Liver (tissue), 9 donors: Measurements from ENCODE around the gene NKD1. TPM values are rescaled to one million over a fixed set of nuclear protein-coding genes. Genes with fewer than 3 reads are reported as not detected.

ENCODE experiments used
- DNase-seq: peaks from one replicate; pipeline ENCODE4 v3.0.0-alpha.2; 2017; ENCODE audit warnings: low spot score
- H3K27ac ChIP-seq, 2 donors: one replicate each; pipeline ENCODE4 v1.7.0; 2013; ENCODE audit warnings: inconsistent platforms in 2 of 2, low read length in 2 of 2, control low read depth in 1 of 2, low read depth in 1 of 2, mild to moderate bottlenecking in 1 of 2
- H3K27me3 ChIP-seq, 4 donors: one replicate each; pipeline versions ENCODE4 v1.6.1 to v1.7.0; 2013; ENCODE audit warnings: low read length in 3 of 4, inconsistent platforms in 1 of 4, mild to moderate bottlenecking in 1 of 4, moderate library complexity in 1 of 4; ENCODE audit not compliant: control insufficient read depth in 4 of 4, insufficient read depth in 4 of 4
- H3K36me3 ChIP-seq, 4 donors: one replicate each; pipeline versions ENCODE4 v1.6.1 to v1.7.0; 2013; ENCODE audit warnings: low read length in 3 of 4, mild to moderate bottlenecking in 3 of 4, low read depth in 1 of 4, moderate library complexity in 1 of 4; ENCODE audit not compliant: control insufficient read depth in 4 of 4, insufficient read depth in 3 of 4
- H3K4me1 ChIP-seq, 4 donors: one replicate each; pipeline versions ENCODE4 v1.6.1 to v1.7.0; 2013; ENCODE audit warnings: low read length in 3 of 4, mild to moderate bottlenecking in 3 of 4, moderate library complexity in 1 of 4; ENCODE audit not compliant: control insufficient read depth in 4 of 4, insufficient read depth in 4 of 4
- H3K4me3 ChIP-seq, 3 donors: one replicate each; pipeline versions ENCODE4 v1.6.1 to v1.7.0; 2013; ENCODE audit warnings: low read length in 3 of 3, control low read depth in 1 of 3, low read depth in 1 of 3, mild to moderate bottlenecking in 1 of 3
- H3K9ac ChIP-seq, 2 donors: one replicate each; pipeline ENCODE4 v1.7.0; 2013; ENCODE audit warnings: low read length in 2 of 2, mild to moderate bottlenecking in 2 of 2, moderate library complexity in 2 of 2, control low read depth in 1 of 2, low read depth in 1 of 2
- H3K9me3 ChIP-seq, 4 donors: one replicate each; pipeline versions ENCODE4 v1.6.1 to v1.7.0; 2013; ENCODE audit warnings: low read length in 3 of 4; ENCODE audit not compliant: control insufficient read depth in 4 of 4
- FOXA2 ChIP-seq: IDR thresholded peaks from 2 replicates; pipeline ENCODE4 v1.6.1; 2016; ENCODE audit warnings: antibody characterized with exemption
- GABPA ChIP-seq, 2 donors: IDR thresholded peaks in 1 of 2; conservative IDR thresholded peaks in 1 of 2; 2 replicates each; pipeline ENCODE4 v1.6.1; 2016; ENCODE audit warnings: antibody characterized with exemption in 2 of 2, mild to moderate bottlenecking in 1 of 2, moderate library complexity in 1 of 2
- HNF4A ChIP-seq, 2 donors: conservative IDR thresholded peaks; 2 replicates each; pipeline ENCODE4 v1.6.1; 2016; ENCODE audit warnings: antibody characterized with exemption in 2 of 2, mild to moderate bottlenecking in 2 of 2
- HNF4G ChIP-seq: IDR thresholded peaks from 2 replicates; pipeline ENCODE4 v1.6.1; 2016; ENCODE audit warnings: antibody characterized with exemption
- JUND ChIP-seq, 2 donors: IDR thresholded peaks; 2 replicates each; pipeline ENCODE4 v1.6.1; 2016; ENCODE audit warnings: antibody characterized with exemption in 2 of 2
- RAD21 ChIP-seq, 2 donors: IDR thresholded peaks; 2 replicates each; pipeline ENCODE4 v1.6.1; 2016; ENCODE audit warnings: antibody characterized with exemption in 2 of 2, mild to moderate bottlenecking in 2 of 2
- RXRA ChIP-seq, 2 donors: IDR thresholded peaks; 2 replicates each; pipeline ENCODE4 v1.6.1; 2017 to 2018; ENCODE audit warnings: antibody characterized with exemption in 2 of 2, mild to moderate bottlenecking in 1 of 2
- SP1 ChIP-seq: IDR thresholded peaks from 2 replicates; pipeline ENCODE4 v1.6.1; 2018; ENCODE audit warnings: antibody characterized with exemption, mild to moderate bottlenecking
- WGBS: extraction: QIAGEN DNeasy Blood & Tissue Kit; methylation state at CpG from one replicate; pipeline ENCODE4 v1.1.7; 2013; 5-methylcytosine and 5-hydroxymethylcytosine counted together
- polyA plus RNA-seq, 2 donors: library from polyadenylated mRNA; stranded (reverse) in 1 of 2; unstranded in 1 of 2; fragments of 200-250 nt in 1 of 2; fragments of >200 nt in 1 of 2; fragmentation: Nextera tagmentation in 1 of 2; extraction: Ambion mirVana in 1 of 2; gene quantifications; one replicate each; pipeline versions ENCODE4 v1.2.1 to v1.2.3, GENCODE V29; 2013 to 2015
- total RNA-seq, 2 donors: library from RNA; depleted of rRNA; stranded (reverse); fragments of >200 nt; gene quantifications; one replicate each; pipeline ENCODE4 v1.2.3, GENCODE V29; 2014
- TF ChIP-seq, protein P1 (sequence below): fragments of 150-350 bp; IDR thresholded peaks from 2 replicates; pipeline ENCODE4 v1.5.1; 2017; ENCODE audit warnings: improper control_type of control experiment, low read depth, low read length; ENCODE audit not compliant: missing input control
- TF ChIP-seq, protein P2 (sequence below): IDR thresholded peaks from 2 replicates; pipeline ENCODE4 v1.6.1; 2016; ENCODE audit warnings: antibody characterized with exemption
- TF ChIP-seq, protein P3 (sequence below): IDR thresholded peaks from 2 replicates; pipeline ENCODE4 v1.6.1; 2016; ENCODE audit warnings: antibody characterized with exemption, mild to moderate bottlenecking
- TF ChIP-seq, protein P4 (sequence below): IDR thresholded peaks from 2 replicates; pipeline ENCODE4 v1.6.1; 2016; ENCODE audit warnings: antibody characterized with exemption
- TF ChIP-seq, protein P5 (sequence below): IDR thresholded peaks from 2 replicates; pipeline ENCODE4 v1.6.1; 2016; ENCODE audit warnings: antibody characterized with exemption
- donor health status: healthy.
- donor health status: healthy.
- donor health status: healthy.
- donor health status: healthy.
- donor health status: healthy.

NKD1 gene
- total and polyA plus RNA-seq, 4 donors = 0.28 to 3.5 (median 0.85) TPM

DNA sequence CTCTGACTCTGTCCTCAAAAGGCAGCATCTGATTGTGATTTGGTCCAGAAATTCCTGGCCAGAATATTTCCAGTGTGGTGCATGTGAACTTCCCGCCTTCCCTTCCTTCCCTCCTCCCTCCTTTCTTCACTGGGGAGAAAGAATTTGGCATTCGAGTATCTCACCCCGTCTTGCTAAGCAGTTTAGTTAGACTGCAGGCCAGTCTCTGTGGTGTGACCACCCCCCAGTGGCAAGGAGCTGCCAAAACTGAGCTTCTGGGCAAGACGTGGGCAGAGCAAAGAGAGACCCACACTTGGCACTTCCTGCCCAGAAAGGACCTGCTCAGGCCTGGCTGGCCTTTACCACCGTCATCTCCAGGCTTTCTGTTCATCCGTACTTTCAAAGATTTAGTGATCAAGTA is 96.5 kb downstream of the NKD1 start:
- Histone ChIP-seq H3K9ac (no peak overlapping the region), H3K27ac (no peak overlapping the region), H3K27me3 (no peaks in the 10 kb centered on the region), H3K36me3 (no peaks in the 10 kb centered on the region), H3K4me3 (no peak overlapping the region), H3K9me3 (no peaks in the 10 kb centered on the region), H3K4me1 (no peaks in the 10 kb centered on the region)
- no peak for DNase-seq
- WGBS = 45% methylated on average over 6 of the region's 6 CpGs
- TF ChIP-seq, protein P1, sequence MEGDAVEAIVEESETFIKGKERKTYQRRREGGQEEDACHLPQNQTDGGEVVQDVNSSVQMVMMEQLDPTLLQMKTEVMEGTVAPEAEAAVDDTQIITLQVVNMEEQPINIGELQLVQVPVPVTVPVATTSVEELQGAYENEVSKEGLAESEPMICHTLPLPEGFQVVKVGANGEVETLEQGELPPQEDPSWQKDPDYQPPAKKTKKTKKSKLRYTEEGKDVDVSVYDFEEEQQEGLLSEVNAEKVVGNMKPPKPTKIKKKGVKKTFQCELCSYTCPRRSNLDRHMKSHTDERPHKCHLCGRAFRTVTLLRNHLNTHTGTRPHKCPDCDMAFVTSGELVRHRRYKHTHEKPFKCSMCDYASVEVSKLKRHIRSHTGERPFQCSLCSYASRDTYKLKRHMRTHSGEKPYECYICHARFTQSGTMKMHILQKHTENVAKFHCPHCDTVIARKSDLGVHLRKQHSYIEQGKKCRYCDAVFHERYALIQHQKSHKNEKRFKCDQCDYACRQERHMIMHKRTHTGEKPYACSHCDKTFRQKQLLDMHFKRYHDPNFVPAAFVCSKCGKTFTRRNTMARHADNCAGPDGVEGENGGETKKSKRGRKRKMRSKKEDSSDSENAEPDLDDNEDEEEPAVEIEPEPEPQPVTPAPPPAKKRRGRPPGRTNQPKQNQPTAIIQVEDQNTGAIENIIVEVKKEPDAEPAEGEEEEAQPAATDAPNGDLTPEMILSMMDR = peak; percentile 49
- no peak for TF ChIP-seq SP1
- TF ChIP-seq HNF4G = no peak
- peak; percentile 85 for TF ChIP-seq RAD21 (IDR thresholded peaks at IDR 0.05)

DNA sequence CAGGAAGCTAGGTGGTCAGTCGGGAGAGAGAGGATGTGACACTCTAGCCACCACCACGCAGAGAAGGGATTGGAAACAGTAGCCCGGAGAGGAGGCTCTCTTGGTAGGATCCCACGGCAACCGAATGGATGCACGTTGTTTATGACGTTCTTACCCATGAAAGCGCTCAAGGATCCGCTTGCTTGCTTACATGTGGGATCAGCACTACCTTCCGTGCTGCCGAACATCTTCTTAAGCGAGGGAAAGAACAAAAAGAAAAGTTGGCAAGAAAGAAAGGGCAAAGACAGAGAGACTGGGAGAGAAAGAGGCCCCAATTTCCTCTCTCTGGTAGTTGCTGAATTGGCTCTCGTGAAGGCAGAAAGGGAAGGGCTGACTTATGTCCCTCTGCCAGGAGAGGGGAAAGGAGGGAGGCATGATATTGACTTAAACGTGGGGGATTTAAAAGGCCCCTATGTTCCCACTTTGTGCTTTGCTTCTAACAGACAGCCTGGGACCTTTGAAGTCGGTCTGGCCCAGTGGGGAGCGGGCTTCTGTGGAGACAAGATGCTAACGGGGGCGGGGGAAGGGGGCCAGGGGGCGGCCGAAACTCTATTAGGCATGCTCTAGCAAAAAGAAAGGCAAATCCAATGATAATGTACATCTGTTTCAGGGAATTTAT is 97.5 kb downstream of the NKD1 start:
- WGBS = 85% methylated on average over 20 of the region's 20 CpGs
- H3K9ac ChIP-seq = no peak overlapping the region
- no peaks in the 10 kb centered on the region for H3K27me3 ChIP-seq
- H3K4me1 ChIP-seq = no peaks in the 10 kb centered on the region
- H3K9me3 ChIP-seq = no peaks in the 10 kb centered on the region
- no peak for DNase-seq
- TF ChIP-seq RXRA (IDR thresholded peaks at IDR 0.05) (no peak), JUND (IDR thresholded peaks at IDR 0.05) (no peak), GABPA (IDR thresholded peaks at IDR 0.05 in 1 of 2, conservative IDR thresholded peaks at IDR 0.05 in 1 of 2) (no peak), HNF4A (conservative IDR thresholded peaks at IDR 0.05) (no peak), FOXA2 (no peak)
- TF ChIP-seq, protein P2, sequence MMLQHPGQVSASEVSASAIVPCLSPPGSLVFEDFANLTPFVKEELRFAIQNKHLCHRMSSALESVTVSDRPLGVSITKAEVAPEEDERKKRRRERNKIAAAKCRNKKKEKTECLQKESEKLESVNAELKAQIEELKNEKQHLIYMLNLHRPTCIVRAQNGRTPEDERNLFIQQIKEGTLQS = no peak
- TF ChIP-seq, protein P1 = no peak
- TF ChIP-seq, protein P3, sequence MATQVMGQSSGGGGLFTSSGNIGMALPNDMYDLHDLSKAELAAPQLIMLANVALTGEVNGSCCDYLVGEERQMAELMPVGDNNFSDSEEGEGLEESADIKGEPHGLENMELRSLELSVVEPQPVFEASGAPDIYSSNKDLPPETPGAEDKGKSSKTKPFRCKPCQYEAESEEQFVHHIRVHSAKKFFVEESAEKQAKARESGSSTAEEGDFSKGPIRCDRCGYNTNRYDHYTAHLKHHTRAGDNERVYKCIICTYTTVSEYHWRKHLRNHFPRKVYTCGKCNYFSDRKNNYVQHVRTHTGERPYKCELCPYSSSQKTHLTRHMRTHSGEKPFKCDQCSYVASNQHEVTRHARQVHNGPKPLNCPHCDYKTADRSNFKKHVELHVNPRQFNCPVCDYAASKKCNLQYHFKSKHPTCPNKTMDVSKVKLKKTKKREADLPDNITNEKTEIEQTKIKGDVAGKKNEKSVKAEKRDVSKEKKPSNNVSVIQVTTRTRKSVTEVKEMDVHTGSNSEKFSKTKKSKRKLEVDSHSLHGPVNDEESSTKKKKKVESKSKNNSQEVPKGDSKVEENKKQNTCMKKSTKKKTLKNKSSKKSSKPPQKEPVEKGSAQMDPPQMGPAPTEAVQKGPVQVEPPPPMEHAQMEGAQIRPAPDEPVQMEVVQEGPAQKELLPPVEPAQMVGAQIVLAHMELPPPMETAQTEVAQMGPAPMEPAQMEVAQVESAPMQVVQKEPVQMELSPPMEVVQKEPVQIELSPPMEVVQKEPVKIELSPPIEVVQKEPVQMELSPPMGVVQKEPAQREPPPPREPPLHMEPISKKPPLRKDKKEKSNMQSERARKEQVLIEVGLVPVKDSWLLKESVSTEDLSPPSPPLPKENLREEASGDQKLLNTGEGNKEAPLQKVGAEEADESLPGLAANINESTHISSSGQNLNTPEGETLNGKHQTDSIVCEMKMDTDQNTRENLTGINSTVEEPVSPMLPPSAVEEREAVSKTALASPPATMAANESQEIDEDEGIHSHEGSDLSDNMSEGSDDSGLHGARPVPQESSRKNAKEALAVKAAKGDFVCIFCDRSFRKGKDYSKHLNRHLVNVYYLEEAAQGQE = no peak
- TF ChIP-seq, protein P4, sequence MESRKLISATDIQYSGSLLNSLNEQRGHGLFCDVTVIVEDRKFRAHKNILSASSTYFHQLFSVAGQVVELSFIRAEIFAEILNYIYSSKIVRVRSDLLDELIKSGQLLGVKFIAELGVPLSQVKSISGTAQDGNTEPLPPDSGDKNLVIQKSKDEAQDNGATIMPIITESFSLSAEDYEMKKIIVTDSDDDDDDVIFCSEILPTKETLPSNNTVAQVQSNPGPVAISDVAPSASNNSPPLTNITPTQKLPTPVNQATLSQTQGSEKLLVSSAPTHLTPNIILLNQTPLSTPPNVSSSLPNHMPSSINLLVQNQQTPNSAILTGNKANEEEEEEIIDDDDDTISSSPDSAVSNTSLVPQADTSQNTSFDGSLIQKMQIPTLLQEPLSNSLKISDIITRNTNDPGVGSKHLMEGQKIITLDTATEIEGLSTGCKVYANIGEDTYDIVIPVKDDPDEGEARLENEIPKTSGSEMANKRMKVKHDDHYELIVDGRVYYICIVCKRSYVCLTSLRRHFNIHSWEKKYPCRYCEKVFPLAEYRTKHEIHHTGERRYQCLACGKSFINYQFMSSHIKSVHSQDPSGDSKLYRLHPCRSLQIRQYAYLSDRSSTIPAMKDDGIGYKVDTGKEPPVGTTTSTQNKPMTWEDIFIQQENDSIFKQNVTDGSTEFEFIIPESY = no peak
- TF ChIP-seq, protein P5, sequence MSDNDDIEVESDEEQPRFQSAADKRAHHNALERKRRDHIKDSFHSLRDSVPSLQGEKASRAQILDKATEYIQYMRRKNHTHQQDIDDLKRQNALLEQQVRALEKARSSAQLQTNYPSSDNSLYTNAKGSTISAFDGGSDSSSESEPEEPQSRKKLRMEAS = no peak
- H3K36me3 ChIP-seq = no peaks in the 10 kb centered on the region
- no peak overlapping the region for H3K4me3 ChIP-seq
- H3K27ac ChIP-seq = no peak overlapping the region
